Globus pallidus (tissue), 1 donor: ENCODE measurements around the gene KANK3.
"Not testable (repeated sequence)": the region's sequence is repeated elsewhere in the genome, so short reads cannot be mapped to it uniquely, and the experiment has no call there.

ENCODE experiments used
- DNase-seq: peaks from one replicate; pipeline ENCODE4 v3.0.0-alpha.2; 2015; ENCODE audit warnings: low spot score

The KANK3 gene

GRCh38 chr19:8342684-8343482 is at the start of gene KANK3:
Gene KANK3 (minus strand): TSS chr19:8343262. CDS start chr19:8337828, 5,434 bp downstream.
- peak; percentile 89 for DNase-seq

DNA sequence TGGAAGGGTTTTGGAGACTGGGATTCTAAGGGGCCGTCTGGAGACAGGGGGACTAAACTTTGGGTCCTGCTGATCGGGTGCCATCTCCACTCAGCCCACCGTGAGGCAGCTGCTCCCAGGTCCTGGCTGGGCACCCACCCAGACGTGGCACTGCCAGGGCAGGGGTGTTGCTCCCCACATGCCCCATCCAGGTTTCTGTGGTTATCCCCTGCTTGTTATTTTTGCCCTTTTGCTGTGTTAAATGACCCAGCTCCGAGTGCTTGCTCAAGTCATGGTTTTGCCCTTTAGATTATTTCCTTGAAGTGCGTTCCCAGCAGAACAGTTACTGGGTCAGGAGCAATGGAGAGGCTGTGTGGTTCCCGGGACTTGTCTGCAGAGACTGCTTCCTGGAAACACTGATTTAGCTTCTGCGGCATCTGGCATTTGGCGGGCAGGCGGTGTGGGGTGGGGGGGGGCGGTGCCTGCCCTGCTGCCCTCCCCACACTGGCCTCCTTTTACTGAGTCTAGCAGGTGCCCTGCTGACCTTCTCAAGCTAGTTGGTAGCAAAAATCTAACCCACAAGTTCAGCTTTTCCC is 49.0 kb upstream of the KANK3 start:
- peak; percentile 67 for DNase-seq

DNA sequence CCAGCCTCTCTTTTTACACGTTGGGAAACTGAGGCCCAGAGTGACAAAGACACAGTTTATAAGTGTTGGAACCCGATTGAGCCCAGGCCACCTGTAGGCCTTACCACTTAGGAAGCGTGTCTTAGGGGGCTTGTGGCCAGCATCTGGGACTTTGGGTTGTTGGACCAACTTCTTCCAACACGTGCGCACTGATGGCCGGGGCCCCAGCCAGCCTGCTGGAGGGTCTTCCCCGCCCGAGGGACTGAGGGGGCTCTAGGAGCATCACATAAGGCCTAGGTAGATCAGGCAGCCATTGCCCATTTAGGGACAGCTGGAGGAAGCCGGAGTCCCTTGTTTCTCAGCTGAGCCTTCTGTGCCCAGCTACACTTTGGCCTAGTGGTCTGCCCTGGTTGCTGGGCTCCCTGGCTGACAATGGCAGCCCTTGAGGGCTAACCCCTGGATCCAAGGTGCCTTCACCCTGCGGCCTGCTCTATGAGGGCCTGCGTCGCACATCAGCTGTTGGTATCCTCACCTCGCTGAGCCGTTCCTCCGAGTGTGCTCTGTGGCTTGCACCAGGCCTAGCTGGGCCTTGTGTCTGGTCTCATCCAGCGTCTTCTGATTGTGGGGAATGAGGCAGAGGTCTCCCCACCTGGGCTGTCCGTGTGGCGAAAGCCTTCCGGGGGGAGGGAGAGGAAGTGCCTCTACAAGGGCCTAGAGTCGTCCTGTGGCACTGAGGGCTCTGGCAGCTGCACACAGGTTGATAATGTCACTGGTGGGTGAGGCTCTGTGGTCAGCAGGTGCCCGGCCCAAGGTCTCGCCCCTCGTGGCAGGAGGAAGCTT is 48.3 kb upstream of the KANK3 start:
- DNase-seq = no peak

GRCh38 chr19:8390617-8390981 is 47.5 kb upstream of the KANK3 start:
- peak; percentile 97 for DNase-seq

GRCh38 chr19:8389891-8390616 is 47.0 kb upstream of the KANK3 start, which contains the start of gene RAB11B:
Gene RAB11B (plus strand): TSS chr19:8390360. CDS start chr19:8390417, 57 bp downstream.
- DNase-seq = peak; percentile 100

GRCh38 chr19:8388612-8388958 is 45.5 kb upstream of the KANK3 start:
- no peak for DNase-seq

DNA sequence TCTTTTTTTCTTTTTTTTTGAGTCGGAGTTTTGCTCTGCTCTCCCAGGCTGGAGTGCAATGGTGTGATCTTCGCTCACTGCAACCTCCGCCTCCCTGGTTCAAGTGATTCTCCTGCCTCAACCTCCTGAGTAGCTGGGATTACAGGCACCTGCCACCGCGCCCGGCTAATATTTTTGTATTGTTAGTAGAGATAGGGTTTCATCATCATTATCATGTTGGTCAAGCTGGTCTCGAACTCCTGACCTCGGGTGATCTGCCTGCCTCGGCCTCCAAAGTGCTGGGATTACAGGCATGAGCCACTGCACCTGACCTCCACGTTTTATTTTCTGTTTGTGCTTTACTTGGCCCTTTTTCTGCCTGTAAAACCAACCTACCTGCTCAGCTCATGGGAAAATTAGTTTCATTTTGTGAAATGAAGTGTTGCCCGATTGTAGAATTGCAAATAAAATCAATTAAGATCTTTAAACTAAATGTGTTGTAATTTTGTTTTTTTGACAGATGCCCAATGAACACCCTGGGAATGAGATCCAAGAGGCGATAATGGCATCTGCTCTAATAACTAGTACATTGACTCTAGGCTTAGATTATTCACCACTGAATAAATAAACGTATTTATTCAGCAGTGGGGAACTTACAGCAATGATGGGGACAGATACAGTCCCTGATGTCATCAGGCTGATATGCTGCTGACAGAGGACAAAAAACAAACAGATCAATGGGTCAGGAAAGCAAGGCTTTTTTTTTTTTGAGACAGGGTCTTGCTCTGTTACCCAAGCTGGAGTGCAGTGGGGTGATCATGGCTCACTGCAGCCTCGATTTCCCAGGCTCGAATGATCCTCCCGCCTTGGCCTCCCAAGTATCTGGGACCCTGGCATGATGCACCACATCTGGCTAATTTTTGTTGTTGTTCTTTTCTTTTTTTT is 44.9 kb upstream of the KANK3 start:
- no peak for DNase-seq

- DNase-seq = no peak
Observed at GRCh38 chr19:8386990-8387389, 43.9 kb upstream of the KANK3 start.

DNA sequence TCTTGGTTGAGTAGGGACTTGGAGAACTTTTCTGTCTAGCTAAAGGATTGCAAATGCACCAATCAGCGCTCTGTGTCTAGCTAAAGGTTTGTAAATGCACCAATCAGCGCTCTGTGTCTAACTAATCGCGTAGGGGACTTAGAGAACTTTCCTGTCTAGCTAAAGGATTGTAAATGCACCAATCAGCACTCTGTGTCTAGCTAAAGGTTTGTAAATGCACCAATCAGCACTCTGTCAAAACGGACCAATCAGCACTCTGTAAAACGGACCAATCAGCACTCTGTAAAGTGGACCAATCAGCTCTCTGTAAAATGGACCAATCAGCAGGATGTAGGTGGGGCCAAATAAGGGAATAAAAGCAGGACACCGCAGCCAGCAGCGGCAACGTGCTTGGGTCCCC is 43.4 kb upstream of the KANK3 start:
- DNase-seq = not testable (repeated sequence)

GRCh38 chr19:8385566-8385965 is 42.5 kb upstream of the KANK3 start:
- not testable (repeated sequence) for DNase-seq

DNA sequence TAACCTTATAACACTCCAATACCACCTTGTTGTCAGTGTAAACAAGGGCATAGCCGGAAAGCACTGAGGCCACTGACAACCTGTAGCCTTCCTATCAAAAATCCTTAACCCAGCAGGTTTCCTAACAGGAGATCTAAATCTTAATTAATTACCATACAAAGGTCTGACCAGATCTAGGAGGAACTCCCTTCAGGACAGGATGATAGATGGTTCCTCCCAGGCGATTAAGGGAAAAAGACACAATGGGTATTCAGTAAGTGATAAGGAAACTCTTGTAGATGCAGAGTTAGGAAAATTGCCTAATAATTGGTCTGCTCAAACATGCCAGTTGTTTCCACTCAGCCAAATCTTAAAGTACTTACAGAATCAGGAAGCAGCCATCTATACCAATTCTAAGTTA is 42.0 kb upstream of the KANK3 start:
- DNase-seq = not testable (repeated sequence)

- DNase-seq = not testable (repeated sequence)
Observed at GRCh38 chr19:8384569-8384968, 41.5 kb upstream of the KANK3 start.

- DNase-seq = not testable (repeated sequence)
Observed at GRCh38 chr19:8379156-8379891, 36.3 kb upstream of the KANK3 start.

DNA sequence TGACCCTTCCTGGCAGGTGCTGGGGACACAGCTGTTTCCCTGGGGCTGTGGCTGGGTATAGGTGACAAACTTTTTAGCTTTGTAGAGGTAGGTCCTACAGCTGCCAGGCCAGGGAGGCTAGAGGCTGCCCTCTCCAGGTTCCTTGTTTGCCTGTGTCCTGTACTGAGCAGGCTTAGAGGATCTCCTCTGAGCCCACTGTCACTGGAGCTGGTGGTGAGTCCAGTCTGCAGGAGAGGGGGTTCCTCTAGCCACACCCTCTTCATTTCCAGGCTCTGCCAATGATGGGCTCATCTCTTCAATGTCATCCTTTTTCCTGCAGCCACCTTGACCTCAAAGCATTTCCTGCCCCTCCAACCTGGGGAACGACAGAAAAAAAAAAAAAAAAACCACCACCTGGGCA is 34.5 kb upstream of the KANK3 start:
- DNase-seq = no peak

- DNase-seq = not testable (repeated sequence)
Observed at GRCh38 chr19:8376373-8376974, 33.4 kb upstream of the KANK3 start.

DNA sequence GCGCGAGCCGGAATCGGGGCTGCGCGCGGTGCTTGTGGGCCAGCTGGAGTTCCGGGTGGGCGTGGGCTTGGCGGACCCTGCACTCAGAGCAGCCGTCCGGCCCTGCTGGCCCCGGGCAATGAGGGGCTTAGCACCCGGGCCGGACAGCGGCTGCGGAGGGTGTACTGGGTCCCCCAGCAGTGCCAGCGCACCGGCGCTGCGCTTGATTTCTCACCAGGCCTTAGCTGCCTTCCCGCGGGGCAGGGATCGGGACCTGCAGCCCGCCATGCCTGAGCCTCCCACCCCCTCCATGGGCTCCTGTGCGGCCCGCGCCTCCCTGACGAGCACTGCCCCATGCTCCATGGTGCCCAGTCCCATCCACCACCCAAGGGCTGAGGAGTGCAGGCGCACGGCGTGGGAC is 32.7 kb upstream of the KANK3 start:
- not testable (repeated sequence) for DNase-seq

DNA sequence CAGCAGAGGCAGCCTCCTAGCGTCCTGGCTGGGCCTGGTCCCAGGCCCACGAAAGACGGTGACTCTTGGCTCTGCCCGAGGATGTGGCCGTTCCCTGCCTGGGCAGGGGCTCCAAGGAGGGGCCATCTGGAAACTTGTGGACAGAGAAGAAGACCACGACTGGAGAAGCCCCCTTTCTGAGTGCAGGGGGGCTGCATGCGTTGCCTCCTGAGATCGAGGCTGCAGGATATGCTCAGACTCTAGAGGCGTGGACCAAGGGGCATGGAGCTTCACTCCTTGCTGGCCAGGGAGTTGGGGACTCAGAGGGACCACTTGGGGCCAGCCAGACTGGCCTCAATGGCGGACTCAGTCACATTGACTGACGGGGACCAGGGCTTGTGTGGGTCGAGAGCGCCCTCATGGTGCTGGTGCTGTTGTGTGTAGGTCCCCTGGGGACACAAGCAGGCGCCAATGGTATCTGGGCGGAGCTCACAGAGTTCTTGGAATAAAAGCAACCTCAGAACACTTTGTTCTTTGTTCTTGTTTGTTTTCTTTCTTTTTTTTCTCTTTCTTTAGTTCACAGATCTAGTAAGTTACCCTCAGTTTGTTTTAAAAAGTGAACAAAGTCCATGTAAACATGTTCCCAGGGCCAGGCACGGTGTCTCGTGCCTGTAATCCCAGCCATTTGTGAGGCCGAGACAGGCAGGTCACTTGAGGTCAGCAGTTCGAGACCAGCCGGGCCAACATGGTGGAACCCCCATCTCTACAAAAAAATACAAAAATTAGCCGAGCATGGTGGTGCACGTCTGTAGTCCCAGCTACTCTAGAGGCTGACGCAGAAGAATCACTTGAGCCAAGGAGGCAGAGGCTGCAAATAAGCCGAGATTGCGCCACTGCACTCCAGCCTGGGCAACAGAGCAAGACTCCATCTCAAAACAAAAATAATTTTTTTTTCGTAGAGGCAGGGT is 31.1 kb upstream of the KANK3 start:
- peak; percentile 40 for DNase-seq

- no peak for DNase-seq
Observed at GRCh38 chr19:8371011-8371804, 28.1 kb upstream of the KANK3 start.
